Effector memory CD8-positive, alpha-beta T cell (primary cell): ENCODE results near the gene PIGV.
"Not testable (repeated sequence)": the region's sequence is repeated elsewhere in the genome, so short reads cannot be mapped to it uniquely, and the experiment has no call there.

Source experiments
- ATAC-seq: fragments of 150-1000 bp; cut with Tn5 transposase; replicated peaks from 2 replicates; pipeline ENCODE4 v1.10.0; 2021; ENCODE audit warnings: mild to moderate bottlenecking, moderate library complexity
- DNase-seq, 3 experiments: peaks; one replicate each; pipeline ENCODE4 v3.0.0; 2021
- H3K27ac Mint-ChIP-seq, 2 donors: one replicate each; pipeline ENCODE4 v1.8.0; 2022; ENCODE audit warnings: mild to moderate bottlenecking in 2 of 2, mixed read lengths in 2 of 2, moderate library complexity in 2 of 2
- H3K27me3 Mint-ChIP-seq, 2 donors: one replicate each; pipeline ENCODE4 v1.8.0; 2022; ENCODE audit warnings: mixed read lengths in 2 of 2
- H3K36me3 Mint-ChIP-seq: one replicate; pipeline ENCODE4 v1.8.0; 2022; ENCODE audit warnings: mild to moderate bottlenecking, moderate library complexity, mixed read lengths; ENCODE audit not compliant: insufficient read depth
- H3K4me1 Mint-ChIP-seq, 2 donors: one replicate each; pipeline ENCODE4 v1.8.0; 2022; ENCODE audit warnings: low read depth in 2 of 2, mixed read lengths in 2 of 2
- H3K4me3 Mint-ChIP-seq, 2 donors: one replicate each; pipeline ENCODE4 v1.8.0; 2022; ENCODE audit warnings: mild to moderate bottlenecking in 2 of 2, mixed read lengths in 2 of 2, moderate library complexity in 2 of 2
- H3K9me3 Mint-ChIP-seq, 2 donors: one replicate each; pipeline ENCODE4 v1.8.0; 2022; ENCODE audit warnings: mixed read lengths in 2 of 2

PIGV gene

DNA sequence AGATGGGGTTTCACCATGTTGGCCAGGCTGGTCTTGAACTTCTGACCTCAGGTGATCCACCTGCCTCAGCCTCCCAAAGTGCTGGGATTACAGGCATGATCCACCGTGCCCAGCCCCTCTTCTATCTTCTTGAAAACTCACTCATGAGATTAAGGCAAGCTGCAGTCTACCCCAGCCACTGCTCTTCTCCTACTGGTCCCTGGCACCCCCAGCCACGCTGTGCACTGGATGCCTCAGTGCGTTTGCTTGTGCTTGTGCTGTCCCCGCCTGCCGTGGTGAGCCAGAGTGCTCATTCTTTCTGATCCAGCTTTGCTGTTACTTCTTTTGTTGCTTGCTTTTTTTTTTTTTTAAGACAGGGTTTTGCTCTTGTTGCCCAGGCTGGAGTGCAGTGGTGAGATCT lies 49.9 kb downstream of the PIGV start:
- H3K27me3 Mint-ChIP-seq, DNase-seq, ATAC-seq, H3K4me3 Mint-ChIP-seq, H3K9me3 Mint-ChIP-seq: not testable (repeated sequence)
- Mint-ChIP-seq H3K4me1 (peaks cover 39 to 47% of the 10 kb centered on the region in 2 donors), H3K36me3 (peaks cover 71% of the 10 kb centered on the region), H3K27ac (peak overlapping the region; percentile 91 to 94)

DNA sequence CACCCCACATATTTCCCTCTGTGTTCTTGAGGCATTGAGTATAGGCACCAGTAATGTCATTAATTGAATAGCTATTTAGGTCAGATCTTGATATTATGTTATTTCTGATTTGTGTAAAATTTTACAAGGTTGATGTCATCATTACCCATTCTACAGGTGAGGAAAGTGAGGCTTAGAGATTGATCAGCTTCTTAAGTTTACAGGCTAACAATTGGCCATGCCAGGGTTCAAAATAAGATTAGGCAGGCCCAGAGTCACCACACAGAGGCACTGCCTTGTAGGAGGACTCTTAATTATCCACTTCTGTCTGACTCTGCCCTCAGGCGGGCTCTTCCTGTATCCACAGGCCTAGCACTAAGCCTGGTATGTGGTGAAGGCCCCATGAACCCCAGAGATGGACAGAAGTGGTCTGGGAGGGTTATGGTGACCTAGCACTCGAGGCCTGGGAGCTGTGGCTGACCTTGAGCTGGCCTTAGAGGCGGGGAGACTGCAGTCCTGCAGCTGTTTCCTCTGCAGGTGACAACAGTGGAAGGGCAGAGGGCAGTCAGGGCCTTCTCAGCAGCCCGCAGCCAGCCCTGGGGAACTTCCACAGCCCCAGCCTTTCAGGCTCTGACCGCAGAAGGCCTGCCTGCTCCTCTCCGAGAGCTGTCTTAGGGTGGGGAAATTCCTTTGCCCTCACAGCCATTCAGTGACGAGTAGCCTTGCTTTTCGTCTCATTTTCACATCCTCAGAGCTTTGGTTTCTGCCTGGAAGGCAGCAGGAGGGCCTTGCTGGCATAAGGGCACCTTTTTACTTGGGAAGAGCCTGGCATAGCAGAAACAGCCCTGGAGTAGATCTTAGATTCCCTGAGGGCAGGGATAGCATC lies 51.0 kb downstream of the PIGV start:
- peaks cover 29 to 37% of the 10 kb centered on the region in 2 donors for H3K4me1 Mint-ChIP-seq
- no peaks in the 10 kb centered on the region for H3K9me3 Mint-ChIP-seq
- peaks cover 71% of the 10 kb centered on the region for H3K36me3 Mint-ChIP-seq
- no peaks in the 10 kb centered on the region for H3K27me3 Mint-ChIP-seq
- DNase-seq (peak; percentile 43 to 59 (median 58)), ATAC-seq (peak; percentile 97)
- H3K27ac Mint-ChIP-seq, result peak overlapping the region; percentile 91 to 94
- peak overlapping the region in 1 of 2 donors; percentile 50 for H3K4me3 Mint-ChIP-seq

DNA sequence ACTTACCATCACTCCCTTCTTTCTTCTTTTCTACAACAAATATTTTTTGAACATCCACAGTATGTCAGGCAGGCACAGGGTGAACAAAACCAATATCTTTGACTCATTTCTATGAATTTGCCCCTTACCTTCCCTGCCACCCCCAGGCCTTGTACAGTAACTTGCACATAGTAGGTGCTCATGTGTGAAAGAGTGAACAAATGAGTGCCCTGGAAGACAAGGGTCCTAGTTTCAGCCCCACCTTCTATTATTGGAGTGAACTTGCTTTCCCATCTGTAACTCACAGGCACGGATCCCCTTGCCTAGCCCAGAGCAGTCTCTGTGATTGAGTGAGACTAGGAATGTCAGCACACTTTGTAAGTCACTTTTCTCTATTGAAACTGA lies 51.6 kb downstream of the PIGV start:
- no peak for DNase-seq
- H3K4me1 Mint-ChIP-seq, result peaks cover 27 to 31% of the 10 kb centered on the region in 2 donors
- no peak for ATAC-seq
- no peak overlapping the region for H3K4me3 Mint-ChIP-seq
- H3K27me3 Mint-ChIP-seq, result no peaks in the 10 kb centered on the region
- peak overlapping the region; percentile 91 to 94 for H3K27ac Mint-ChIP-seq
- no peaks in the 10 kb centered on the region for H3K9me3 Mint-ChIP-seq
- peaks cover 72% of the 10 kb centered on the region for H3K36me3 Mint-ChIP-seq

DNA sequence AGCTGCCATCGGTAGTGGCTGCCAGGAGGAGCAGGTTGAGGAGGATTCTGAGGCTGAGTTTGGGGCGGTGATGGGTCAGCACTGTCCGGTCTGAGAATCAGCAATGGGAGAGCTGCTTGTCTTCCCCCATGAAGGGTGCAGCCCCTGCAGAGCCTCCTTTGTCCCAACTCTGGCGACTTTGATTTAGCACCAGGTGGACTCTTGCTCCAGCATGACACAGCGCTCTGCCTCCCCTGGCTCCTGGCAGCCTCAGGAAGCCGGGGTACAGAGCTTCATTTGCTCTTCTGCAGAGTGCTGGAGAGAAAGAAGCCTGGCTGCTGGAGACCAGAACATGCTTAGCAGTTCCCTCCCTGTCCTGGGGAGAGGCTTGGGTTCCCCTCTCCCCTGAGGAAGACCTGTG lies 52.0 kb downstream of the PIGV start:
- no peak overlapping the region for H3K4me3 Mint-ChIP-seq
- peak overlapping the region; percentile 91 to 94 for H3K27ac Mint-ChIP-seq
- peaks cover 74% of the 10 kb centered on the region for H3K36me3 Mint-ChIP-seq
- peaks cover 23 to 26% of the 10 kb centered on the region in 2 donors for H3K4me1 Mint-ChIP-seq
- H3K27me3 Mint-ChIP-seq, result no peaks in the 10 kb centered on the region
- ATAC-seq (no peak), DNase-seq (no peak)
- H3K9me3 Mint-ChIP-seq, result no peaks in the 10 kb centered on the region

DNA sequence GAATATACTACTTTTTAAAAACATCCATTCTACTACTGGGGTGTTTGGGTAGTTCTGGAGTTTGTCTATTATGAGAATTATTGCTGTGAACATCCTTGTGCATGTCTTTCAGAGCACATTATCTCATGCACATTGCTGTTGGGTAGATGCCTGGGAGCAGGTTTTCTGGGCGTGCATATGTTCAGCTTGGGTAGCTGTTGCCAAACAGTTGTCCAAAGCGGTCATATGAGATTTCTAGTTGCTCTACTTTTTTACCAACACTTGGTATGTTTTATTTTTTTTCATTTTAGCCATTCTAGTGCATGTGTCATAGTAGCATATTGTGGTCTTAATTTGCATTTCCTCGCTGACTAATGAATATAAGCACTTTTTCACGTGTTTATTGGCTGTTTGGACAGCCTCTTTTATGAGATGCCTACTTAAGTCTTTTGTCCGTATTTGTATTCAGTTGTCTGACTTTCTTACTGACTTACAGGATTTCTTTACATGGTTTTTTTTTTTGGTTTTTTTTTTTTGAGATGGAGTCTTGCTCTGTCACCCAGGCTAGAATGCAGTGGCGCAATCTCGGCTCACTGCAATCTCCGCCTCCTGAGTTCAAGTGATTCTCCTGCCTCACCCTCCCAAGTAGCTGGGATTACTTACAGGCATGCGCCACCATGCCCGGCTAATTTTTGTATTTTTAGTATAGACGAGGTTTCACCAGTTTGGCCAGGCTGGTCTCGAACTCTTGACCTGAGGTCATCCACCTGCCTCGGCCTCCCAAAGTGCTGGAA lies 56.9 kb downstream of the PIGV start:
- no peaks in the 10 kb centered on the region for H3K9me3 Mint-ChIP-seq
- H3K27me3 Mint-ChIP-seq, result no peaks in the 10 kb centered on the region
- peaks cover 8 to 13% of the 10 kb centered on the region in 2 donors for H3K4me1 Mint-ChIP-seq
- ATAC-seq, result no peak
- no peak overlapping the region for H3K4me3 Mint-ChIP-seq
- no peak for DNase-seq
- no peak overlapping the region for H3K27ac Mint-ChIP-seq
- peaks cover 77% of the 10 kb centered on the region for H3K36me3 Mint-ChIP-seq

DNA sequence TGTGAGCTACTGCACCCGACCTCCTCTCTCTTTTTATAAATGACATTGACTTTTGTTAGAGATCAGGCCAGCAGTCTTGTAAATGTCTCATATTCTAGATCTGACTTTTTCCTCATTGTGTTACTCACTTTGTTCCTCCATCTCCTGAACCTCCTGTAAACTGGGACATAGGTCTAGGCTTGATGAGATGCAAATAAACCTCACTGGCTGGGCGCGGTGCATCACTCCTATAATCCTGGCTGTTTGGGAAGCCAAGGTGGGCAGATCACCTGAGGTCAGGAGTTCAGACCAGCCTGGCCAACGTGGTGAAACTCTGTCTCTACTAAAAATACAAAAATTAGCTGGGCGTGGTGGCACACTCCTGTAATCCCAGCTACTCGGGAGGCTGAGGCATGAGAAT lies 60.1 kb downstream of the PIGV start:
- H3K27ac Mint-ChIP-seq, H3K9me3 Mint-ChIP-seq, ATAC-seq, DNase-seq, H3K27me3 Mint-ChIP-seq, H3K4me3 Mint-ChIP-seq: not testable (repeated sequence)
- peaks cover 89% of the 10 kb centered on the region for H3K36me3 Mint-ChIP-seq
- peaks cover 9 to 15% of the 10 kb centered on the region in 2 donors for H3K4me1 Mint-ChIP-seq
